Thyroid gland (tissue), 4 donors: ENCODE data around the gene SMIM8. TPM values are rescaled to one million over a fixed set of nuclear protein-coding genes. Genes with fewer than 3 reads are reported as not detected.
A peak's percentile ranks its signal among the peaks of the same experiment; 100 is the strongest.

ENCODE experiments used
- DNase-seq, 2 donors: peaks; one replicate each; pipeline ENCODE4 v3.0.0-alpha.2; 2019
- H3K27ac ChIP-seq, 3 donors: fragments of 200-600 bp; sonication (generic); 1 replicate in 2 of 3; 2 replicates in 1 of 3; pipeline ENCODE4 v1.5.1; 2016 to 2019; ENCODE audit warnings: mild to moderate bottlenecking in 1 of 3, moderate library complexity in 1 of 3
- H3K27me3 ChIP-seq: fragments of 200-600 bp; sonication (generic); one replicate; pipeline ENCODE4 v1.5.1; 2019
- H3K36me3 ChIP-seq, 2 donors: fragments of 200-600 bp; sonication (generic); one replicate each; pipeline ENCODE4 v1.5.1; 2016 to 2019
- H3K4me1 ChIP-seq, 2 donors: fragments of 200-600 bp; sonication (generic); one replicate each; pipeline ENCODE4 v1.5.1; 2017 to 2019
- H3K4me3 ChIP-seq, 3 donors: fragments of 200-600 bp; sonication (generic); replicated peaks in 1 of 3; 1 replicate in 2 of 3; 2 replicates in 1 of 3; pipeline ENCODE4 v1.5.1; 2016; ENCODE audit warnings: mild to moderate bottlenecking in 1 of 3
- H3K9me3 ChIP-seq: fragments of 200-600 bp; sonication (generic); one replicate; pipeline ENCODE4 v1.5.1; 2017
- CTCF ChIP-seq, 6 experiments: fragments of 200-600 bp in 3 of 6; fragments of 450-650 bp in 3 of 6; sonication (generic) in 3 of 6; IDR thresholded peaks; one replicate each; pipeline ENCODE4 v1.5.1; 2016 to 2019; ENCODE audit warnings: antibody characterized with exemption in 6 of 6, mild to moderate bottlenecking in 2 of 6, inconsistent platforms in 1 of 6, moderate library complexity in 1 of 6
- POLR2A ChIP-seq, 2 donors: fragments of 450-650 bp; IDR thresholded peaks; one replicate each; pipeline ENCODE4 v1.6.1; 2017; ENCODE audit warnings: antibody characterized with exemption in 2 of 2, mild to moderate bottlenecking in 2 of 2, moderate library complexity in 1 of 2
- WGBS, 2 donors: methylation state at CpG; one replicate each; pipeline ENCODE4 v1.1.5; 2017; 5-methylcytosine and 5-hydroxymethylcytosine counted together
- intact Hi-C: fragments of 100-400 bp; cut with DNase I; formaldehyde crosslinking; loops from one replicate; pipeline ENCODE4 v1.15.1; 2023
- total RNA-seq, 4 donors: library from RNA; depleted of rRNA; stranded (reverse); fragments of >200 nt; gene quantifications; one replicate each; pipeline ENCODE4 v1.2.3, GENCODE V29; 2016

SMIM8 gene
- 10 to 100 TPM; 16.4 to 18.9 (median 17.6) TPM for total RNA-seq

- intact Hi-C loops = no loop called here
These were observed at the start of gene SMIM8 for GRCh38 chr6:87322304-87323212. TSS of gene SMIM8 (plus strand) at chr6:87322588. CDS start at chr6:87337032, 14,444 bp downstream.

GRCh38 chr6:87274660-87275274, 47.6 kb upstream of the SMIM8 start:
- WGBS, 2 donors = 88 to 91% methylated on average over 7 of the region's 7 CpGs
- Histone ChIP-seq H3K4me1 (no peaks in the 10 kb centered on the region), H3K4me3 (no peak overlapping the region), H3K36me3 (no peaks in the 10 kb centered on the region), H3K27ac (no peak overlapping the region), H3K9me3 (no peaks in the 10 kb centered on the region), H3K27me3 (no peaks in the 10 kb centered on the region)
- DNase-seq = peak in 1 of 2 donors; percentile 5
- intact Hi-C loops = no loop called here
- TF ChIP-seq CTCF (IDR thresholded peaks at IDR 0.05) (no peak), POLR2A (IDR thresholded peaks at IDR 0.05) (no peak)

More at GRCh38 chr6:87322304-87323212, at the start of gene SMIM8:
- no peaks in the 10 kb centered on the region for H3K36me3 ChIP-seq
- TF ChIP-seq POLR2A (IDR thresholded peaks at IDR 0.05) (peak in 1 of 2 donors; percentile 71), CTCF (IDR thresholded peaks at IDR 0.05) (peak; percentile 73 to 100 (median 97))
- H3K27ac ChIP-seq = peak within 1 kb of the TSS in 2 of 3 donors; percentile 64 to 66
- DNase-seq = peak; percentile 84 to 91
- no peaks in the 10 kb centered on the region for H3K9me3 ChIP-seq
- no peaks in the 10 kb centered on the region for H3K4me1 ChIP-seq
- H3K27me3 ChIP-seq = no peaks in the 10 kb centered on the region
- peak within 1 kb of the TSS; percentile 37 to 97 (median 82) for H3K4me3 ChIP-seq
- 1% methylated on average over 32 to 39 of the region's 60 CpGs for WGBS, 2 donors

- TF ChIP-seq POLR2A (IDR thresholded peaks at IDR 0.05) = no peak
- no peak for TF ChIP-seq CTCF (IDR thresholded peaks at IDR 0.05)
- intact Hi-C loops = no loop called here
- H3K4me1 ChIP-seq = no peaks in the 10 kb centered on the region
- no peak overlapping the region for H3K27ac ChIP-seq
- no peaks in the 10 kb centered on the region for H3K9me3 ChIP-seq
- H3K4me3 ChIP-seq = no peak overlapping the region
- no peaks in the 10 kb centered on the region for H3K36me3 ChIP-seq
- DNase-seq = no peak
- WGBS, 2 donors = 77 to 88% methylated on average over 1 of the region's 1 CpG
- no peaks in the 10 kb centered on the region for H3K27me3 ChIP-seq
These were observed 45.8 kb upstream of the SMIM8 start for GRCh38 chr6:87276624-87277023.

GRCh38 chr6:87277123-87277522, 45.3 kb upstream of the SMIM8 start:
- Histone ChIP-seq H3K27me3 (no peaks in the 10 kb centered on the region), H3K4me1 (no peaks in the 10 kb centered on the region), H3K9me3 (no peaks in the 10 kb centered on the region), H3K27ac (no peak overlapping the region), H3K36me3 (no peaks in the 10 kb centered on the region), H3K4me3 (no peak overlapping the region)
- TF ChIP-seq POLR2A (IDR thresholded peaks at IDR 0.05) = no peak
- no peak for TF ChIP-seq CTCF (IDR thresholded peaks at IDR 0.05)
- no peak for DNase-seq
- intact Hi-C loops = no loop called here

- H3K27ac ChIP-seq = no peak overlapping the region
- no peak for TF ChIP-seq CTCF (IDR thresholded peaks at IDR 0.05)
- TF ChIP-seq POLR2A (IDR thresholded peaks at IDR 0.05) = no peak
- intact Hi-C loops = no loop called here
- WGBS, 2 donors = 56 to 61% methylated on average over 2 of the region's 2 CpGs
- H3K4me3 ChIP-seq = no peak overlapping the region
- no peaks in the 10 kb centered on the region for H3K4me1 ChIP-seq
- H3K9me3 ChIP-seq = no peaks in the 10 kb centered on the region
- no peak for DNase-seq
- H3K27me3 ChIP-seq = no peaks in the 10 kb centered on the region
- no peaks in the 10 kb centered on the region for H3K36me3 ChIP-seq
These were observed 43.2 kb upstream of the SMIM8 start for GRCh38 chr6:87279196-87279595.
